WTC11 (cell line): ENCODE data around the gene BLNK. TPM values are rescaled to one million over a fixed set of nuclear protein-coding genes. Genes with fewer than 3 reads are reported as not detected.

Experiments used
- ATAC-seq: fragments of 200-7000 bp; cut with Tn5 transposase; 2 replicates; pipeline ENCODE4 v1.10.0; 2021; ENCODE audit warnings: mild to moderate bottlenecking, moderate library complexity
- CTCF ChIA-PET: fragments of 300-600 bp; sonication (Branson Sonifier 250); formaldehyde crosslinking; loops from one replicate; lab custom pipeline; 2021; ENCODE audit warnings: antibody characterized with exemption; lab: Charles Lee
- POLR2A ChIA-PET: fragments of 350-600 bp; sonication (Branson Sonifier 250); formaldehyde crosslinking; loops from one replicate; lab custom pipeline; 2021; ENCODE audit warnings: antibody characterized with exemption; lab: Charles Lee
- DNase-seq: peaks from one replicate; pipeline ENCODE4 v3.0.0; 2021; ENCODE audit warnings: low spot score
- H3K27ac Mint-ChIP-seq: 2 replicates; pipeline ENCODE4 v1.8.0; 2021; ENCODE audit warnings: mixed read lengths
- H3K27me3 Mint-ChIP-seq: 2 replicates; pipeline ENCODE4 v1.8.0; 2021; ENCODE audit warnings: low read depth, mild to moderate bottlenecking, moderate library complexity, mixed read lengths
- H3K36me3 Mint-ChIP-seq: 2 replicates; pipeline ENCODE4 v1.8.0; 2021; ENCODE audit warnings: mixed read lengths
- H3K4me1 Mint-ChIP-seq: 2 replicates; pipeline ENCODE4 v1.8.0; 2022; ENCODE audit warnings: mixed read lengths
- H3K4me3 Mint-ChIP-seq: 2 replicates; pipeline ENCODE4 v1.8.0; 2021; ENCODE audit warnings: mild to moderate bottlenecking, moderate library complexity, mixed read lengths
- H3K9me3 Mint-ChIP-seq: 2 replicates; pipeline ENCODE4 v1.8.0; 2021; ENCODE audit warnings: mixed read lengths
- CREB1 ChIP-seq: sonication (generic); formaldehyde crosslinking; IDR thresholded peaks from 2 replicates; pipeline ENCODE4 v1.8.0; 2023; ENCODE audit warnings: mild to moderate bottlenecking, missing genetic modification reagents
- ETV6 ChIP-seq: sonication (generic); formaldehyde crosslinking; IDR thresholded peaks from 2 replicates; pipeline ENCODE4 v1.8.1; 2022; ENCODE audit warnings: mild to moderate bottlenecking, missing genetic modification reagents
- FOXK1 ChIP-seq: sonication (generic); formaldehyde crosslinking; IDR thresholded peaks from 2 replicates; pipeline ENCODE4 v1.8.0; 2022; ENCODE audit warnings: mild to moderate bottlenecking, moderate library complexity, missing genetic modification reagents
- MXD4 ChIP-seq: fragments of 250-450 bp; sonication (Bioruptor Pico); IDR thresholded peaks from 2 replicates; pipeline ENCODE4 v1.8.0; 2021; ENCODE audit warnings: mild to moderate bottlenecking, moderate library complexity, borderline replicate concordance
- TEAD4 ChIP-seq: sonication (generic); formaldehyde crosslinking; IDR thresholded peaks from 2 replicates; pipeline ENCODE4 v1.8.0; 2022; ENCODE audit warnings: mild to moderate bottlenecking, missing genetic modification reagents
- TP53 ChIP-seq: sonication (generic); formaldehyde crosslinking; IDR thresholded peaks from 2 replicates; pipeline ENCODE4 v1.8.1; 2023; ENCODE audit warnings: mild to moderate bottlenecking, missing genetic modification reagents
- ZNF219 ChIP-seq: sonication (generic); formaldehyde crosslinking; IDR thresholded peaks from 2 replicates; pipeline ENCODE4 v1.8.0; 2023; ENCODE audit warnings: missing genetic modification reagents, mild to moderate bottlenecking, borderline replicate concordance
- ZNF396 ChIP-seq: fragments of 250-450 bp; sonication (Bioruptor Pico); IDR thresholded peaks from 2 replicates; pipeline ENCODE4 v1.8.0; 2021; ENCODE audit warnings: mild to moderate bottlenecking, moderate library complexity, borderline replicate concordance
- total RNA-seq: library from RNA; stranded (reverse); gene quantifications from 3 replicates; pipeline ENCODE4 v1.2.3, GENCODE V29; 2021
- TF ChIP-seq, protein P1 (sequence below): sonication (generic); formaldehyde crosslinking; IDR thresholded peaks from 2 replicates; pipeline ENCODE4 v1.8.0; 2023; ENCODE audit warnings: missing genetic modification reagents, mild to moderate bottlenecking, borderline replicate concordance
- TF ChIP-seq, protein P2 (sequence below): sonication (generic); formaldehyde crosslinking; IDR thresholded peaks from 2 replicates; pipeline ENCODE4 v1.8.0; 2022; ENCODE audit warnings: mild to moderate bottlenecking, missing genetic modification reagents
- TF ChIP-seq, protein P3 (sequence below): sonication (generic); formaldehyde crosslinking; IDR thresholded peaks from 2 replicates; pipeline ENCODE4 v1.8.0; 2022; ENCODE audit warnings: mild to moderate bottlenecking, missing genetic modification reagents
- TF ChIP-seq, protein P4 (sequence below): fragments of 250-450 bp; sonication (Bioruptor Pico); IDR thresholded peaks from 2 replicates; pipeline ENCODE4 v1.9.0; 2021; ENCODE audit warnings: mild to moderate bottlenecking, borderline replicate concordance
- TF ChIP-seq, protein P5 (sequence below): sonication (generic); formaldehyde crosslinking; IDR thresholded peaks from 2 replicates; pipeline ENCODE4 v1.8.0; 2022; ENCODE audit warnings: mild to moderate bottlenecking, missing genetic modification reagents
- TF ChIP-seq, protein P6 (sequence below): fragments of 250-450 bp; sonication (Bioruptor Pico); IDR thresholded peaks from 2 replicates; pipeline ENCODE4 v1.9.0; 2021; ENCODE audit warnings: mild to moderate bottlenecking
- TF ChIP-seq, protein P7 (sequence below): sonication (generic); formaldehyde crosslinking; conservative IDR thresholded peaks from 2 replicates; pipeline ENCODE4 v1.8.1; 2023; ENCODE audit warnings: mild to moderate bottlenecking, low read depth, missing genetic modification reagents, moderate library complexity
- TF ChIP-seq, protein P8 (sequence below): sonication (generic); formaldehyde crosslinking; IDR thresholded peaks from 2 replicates; pipeline ENCODE4 v1.8.1; 2022; ENCODE audit warnings: missing genetic modification reagents, borderline replicate concordance

BLNK gene
- total RNA-seq, 1 experiment from 2014 or later = not detected

DNA sequence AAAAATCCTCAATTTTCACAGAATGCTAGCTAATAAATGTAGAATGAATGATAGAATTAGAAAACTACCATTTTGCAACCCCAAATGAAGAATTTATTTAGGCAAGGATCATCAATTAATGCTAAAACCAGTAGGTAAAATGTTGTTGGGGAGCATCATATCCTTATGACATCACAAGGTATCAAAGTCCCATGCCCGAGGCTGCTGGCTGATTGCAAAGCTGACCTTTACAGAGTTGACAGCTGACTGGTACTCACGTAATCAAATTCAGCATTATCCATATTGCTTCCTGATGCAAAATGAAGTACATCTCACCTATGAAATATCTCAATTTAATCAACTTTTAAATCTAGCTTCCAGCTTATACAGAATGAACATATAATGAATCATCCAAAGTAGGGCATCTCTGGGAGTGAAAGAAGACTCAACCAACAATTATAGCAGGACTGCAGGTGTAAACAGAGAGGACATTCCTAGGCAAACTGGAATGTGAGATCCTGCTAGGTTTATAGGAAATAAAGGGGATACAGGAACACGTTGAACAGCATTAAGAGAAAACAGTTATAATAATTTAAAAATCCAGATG, 10.2 kb upstream of the BLNK start (continued):
- TF ChIP-seq, protein P1, sequence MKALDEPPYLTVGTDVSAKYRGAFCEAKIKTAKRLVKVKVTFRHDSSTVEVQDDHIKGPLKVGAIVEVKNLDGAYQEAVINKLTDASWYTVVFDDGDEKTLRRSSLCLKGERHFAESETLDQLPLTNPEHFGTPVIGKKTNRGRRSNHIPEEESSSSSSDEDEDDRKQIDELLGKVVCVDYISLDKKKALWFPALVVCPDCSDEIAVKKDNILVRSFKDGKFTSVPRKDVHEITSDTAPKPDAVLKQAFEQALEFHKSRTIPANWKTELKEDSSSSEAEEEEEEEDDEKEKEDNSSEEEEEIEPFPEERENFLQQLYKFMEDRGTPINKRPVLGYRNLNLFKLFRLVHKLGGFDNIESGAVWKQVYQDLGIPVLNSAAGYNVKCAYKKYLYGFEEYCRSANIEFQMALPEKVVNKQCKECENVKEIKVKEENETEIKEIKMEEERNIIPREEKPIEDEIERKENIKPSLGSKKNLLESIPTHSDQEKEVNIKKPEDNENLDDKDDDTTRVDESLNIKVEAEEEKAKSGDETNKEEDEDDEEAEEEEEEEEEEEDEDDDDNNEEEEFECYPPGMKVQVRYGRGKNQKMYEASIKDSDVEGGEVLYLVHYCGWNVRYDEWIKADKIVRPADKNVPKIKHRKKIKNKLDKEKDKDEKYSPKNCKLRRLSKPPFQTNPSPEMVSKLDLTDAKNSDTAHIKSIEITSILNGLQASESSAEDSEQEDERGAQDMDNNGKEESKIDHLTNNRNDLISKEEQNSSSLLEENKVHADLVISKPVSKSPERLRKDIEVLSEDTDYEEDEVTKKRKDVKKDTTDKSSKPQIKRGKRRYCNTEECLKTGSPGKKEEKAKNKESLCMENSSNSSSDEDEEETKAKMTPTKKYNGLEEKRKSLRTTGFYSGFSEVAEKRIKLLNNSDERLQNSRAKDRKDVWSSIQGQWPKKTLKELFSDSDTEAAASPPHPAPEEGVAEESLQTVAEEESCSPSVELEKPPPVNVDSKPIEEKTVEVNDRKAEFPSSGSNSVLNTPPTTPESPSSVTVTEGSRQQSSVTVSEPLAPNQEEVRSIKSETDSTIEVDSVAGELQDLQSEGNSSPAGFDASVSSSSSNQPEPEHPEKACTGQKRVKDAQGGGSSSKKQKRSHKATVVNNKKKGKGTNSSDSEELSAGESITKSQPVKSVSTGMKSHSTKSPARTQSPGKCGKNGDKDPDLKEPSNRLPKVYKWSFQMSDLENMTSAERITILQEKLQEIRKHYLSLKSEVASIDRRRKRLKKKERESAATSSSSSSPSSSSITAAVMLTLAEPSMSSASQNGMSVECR (CRISPR knock-in tag) = no peak
- no peak for TF ChIP-seq FOXK1 (CRISPR knock-in tag)
- TF ChIP-seq, protein P2, sequence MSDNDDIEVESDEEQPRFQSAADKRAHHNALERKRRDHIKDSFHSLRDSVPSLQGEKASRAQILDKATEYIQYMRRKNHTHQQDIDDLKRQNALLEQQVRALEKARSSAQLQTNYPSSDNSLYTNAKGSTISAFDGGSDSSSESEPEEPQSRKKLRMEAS (CRISPR knock-in tag) = no peak
- no peak for TF ChIP-seq ZNF219 (CRISPR knock-in tag)
- TF ChIP-seq TEAD4 (CRISPR knock-in tag) = no peak
- TF ChIP-seq, protein P3, sequence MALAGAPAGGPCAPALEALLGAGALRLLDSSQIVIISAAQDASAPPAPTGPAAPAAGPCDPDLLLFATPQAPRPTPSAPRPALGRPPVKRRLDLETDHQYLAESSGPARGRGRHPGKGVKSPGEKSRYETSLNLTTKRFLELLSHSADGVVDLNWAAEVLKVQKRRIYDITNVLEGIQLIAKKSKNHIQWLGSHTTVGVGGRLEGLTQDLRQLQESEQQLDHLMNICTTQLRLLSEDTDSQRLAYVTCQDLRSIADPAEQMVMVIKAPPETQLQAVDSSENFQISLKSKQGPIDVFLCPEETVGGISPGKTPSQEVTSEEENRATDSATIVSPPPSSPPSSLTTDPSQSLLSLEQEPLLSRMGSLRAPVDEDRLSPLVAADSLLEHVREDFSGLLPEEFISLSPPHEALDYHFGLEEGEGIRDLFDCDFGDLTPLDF = no peak
- TF ChIP-seq TP53 = no peak

DNA sequence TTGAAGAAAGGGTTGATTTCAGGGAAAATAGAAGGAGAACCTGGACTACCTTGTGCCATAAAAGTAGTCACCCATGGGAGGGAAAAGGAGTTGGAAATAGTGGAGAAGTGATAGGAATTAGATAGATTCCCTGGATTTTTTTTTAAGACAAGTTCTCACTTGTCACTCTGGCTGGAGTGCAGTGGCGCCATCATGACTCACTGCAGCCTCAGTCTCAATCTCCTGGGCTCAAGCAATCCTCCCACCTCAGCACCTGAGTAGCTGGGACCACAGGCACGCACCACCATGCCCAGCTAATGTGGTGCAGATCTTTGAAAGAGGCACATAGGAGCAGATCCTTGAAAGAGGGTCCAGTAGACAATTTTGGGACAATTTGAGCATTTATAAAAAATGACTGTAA, 9.5 kb upstream of the BLNK start:
- H3K4me3 Mint-ChIP-seq = no peak overlapping the region
- POLR2A ChIA-PET = no interaction called here
- CTCF ChIA-PET = interaction anchor here (0.6 to 1.2 kb wide), 4 partner anchors 11 to 54 kb away, joined by 3 to 5 read pairs (median 3); no protein-coding TSS in a partner anchor
- peaks cover 8% of the 10 kb centered on the region for H3K4me1 Mint-ChIP-seq
- no peak overlapping the region for H3K27ac Mint-ChIP-seq
- no peaks in the 10 kb centered on the region for H3K9me3 Mint-ChIP-seq
- no peaks in the 10 kb centered on the region for H3K36me3 Mint-ChIP-seq
- DNase-seq (no peak), ATAC-seq (0 out of 2 replicates have a peak, but pooled peaks have one; percentile 29)
- no peaks in the 10 kb centered on the region; the same call in 1 of the 2 replicates for H3K27me3 Mint-ChIP-seq
- TF ChIP-seq CREB1 (CRISPR knock-in tag) (no peak), ZNF396 (CRISPR knock-in tag) (no peak), ETV6 (CRISPR knock-in tag) (no peak), TEAD4 (CRISPR knock-in tag) (no peak), MXD4 (CRISPR knock-in tag) (no peak)
- TF ChIP-seq, protein P4, sequence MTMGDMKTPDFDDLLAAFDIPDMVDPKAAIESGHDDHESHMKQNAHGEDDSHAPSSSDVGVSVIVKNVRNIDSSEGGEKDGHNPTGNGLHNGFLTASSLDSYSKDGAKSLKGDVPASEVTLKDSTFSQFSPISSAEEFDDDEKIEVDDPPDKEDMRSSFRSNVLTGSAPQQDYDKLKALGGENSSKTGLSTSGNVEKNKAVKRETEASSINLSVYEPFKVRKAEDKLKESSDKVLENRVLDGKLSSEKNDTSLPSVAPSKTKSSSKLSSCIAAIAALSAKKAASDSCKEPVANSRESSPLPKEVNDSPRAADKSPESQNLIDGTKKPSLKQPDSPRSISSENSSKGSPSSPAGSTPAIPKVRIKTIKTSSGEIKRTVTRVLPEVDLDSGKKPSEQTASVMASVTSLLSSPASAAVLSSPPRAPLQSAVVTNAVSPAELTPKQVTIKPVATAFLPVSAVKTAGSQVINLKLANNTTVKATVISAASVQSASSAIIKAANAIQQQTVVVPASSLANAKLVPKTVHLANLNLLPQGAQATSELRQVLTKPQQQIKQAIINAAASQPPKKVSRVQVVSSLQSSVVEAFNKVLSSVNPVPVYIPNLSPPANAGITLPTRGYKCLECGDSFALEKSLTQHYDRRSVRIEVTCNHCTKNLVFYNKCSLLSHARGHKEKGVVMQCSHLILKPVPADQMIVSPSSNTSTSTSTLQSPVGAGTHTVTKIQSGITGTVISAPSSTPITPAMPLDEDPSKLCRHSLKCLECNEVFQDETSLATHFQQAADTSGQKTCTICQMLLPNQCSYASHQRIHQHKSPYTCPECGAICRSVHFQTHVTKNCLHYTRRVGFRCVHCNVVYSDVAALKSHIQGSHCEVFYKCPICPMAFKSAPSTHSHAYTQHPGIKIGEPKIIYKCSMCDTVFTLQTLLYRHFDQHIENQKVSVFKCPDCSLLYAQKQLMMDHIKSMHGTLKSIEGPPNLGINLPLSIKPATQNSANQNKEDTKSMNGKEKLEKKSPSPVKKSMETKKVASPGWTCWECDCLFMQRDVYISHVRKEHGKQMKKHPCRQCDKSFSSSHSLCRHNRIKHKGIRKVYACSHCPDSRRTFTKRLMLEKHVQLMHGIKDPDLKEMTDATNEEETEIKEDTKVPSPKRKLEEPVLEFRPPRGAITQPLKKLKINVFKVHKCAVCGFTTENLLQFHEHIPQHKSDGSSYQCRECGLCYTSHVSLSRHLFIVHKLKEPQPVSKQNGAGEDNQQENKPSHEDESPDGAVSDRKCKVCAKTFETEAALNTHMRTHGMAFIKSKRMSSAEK (CRISPR knock-in tag) = no peak
- TF ChIP-seq, protein P2 (CRISPR knock-in tag) = no peak
- TF ChIP-seq, protein P5, sequence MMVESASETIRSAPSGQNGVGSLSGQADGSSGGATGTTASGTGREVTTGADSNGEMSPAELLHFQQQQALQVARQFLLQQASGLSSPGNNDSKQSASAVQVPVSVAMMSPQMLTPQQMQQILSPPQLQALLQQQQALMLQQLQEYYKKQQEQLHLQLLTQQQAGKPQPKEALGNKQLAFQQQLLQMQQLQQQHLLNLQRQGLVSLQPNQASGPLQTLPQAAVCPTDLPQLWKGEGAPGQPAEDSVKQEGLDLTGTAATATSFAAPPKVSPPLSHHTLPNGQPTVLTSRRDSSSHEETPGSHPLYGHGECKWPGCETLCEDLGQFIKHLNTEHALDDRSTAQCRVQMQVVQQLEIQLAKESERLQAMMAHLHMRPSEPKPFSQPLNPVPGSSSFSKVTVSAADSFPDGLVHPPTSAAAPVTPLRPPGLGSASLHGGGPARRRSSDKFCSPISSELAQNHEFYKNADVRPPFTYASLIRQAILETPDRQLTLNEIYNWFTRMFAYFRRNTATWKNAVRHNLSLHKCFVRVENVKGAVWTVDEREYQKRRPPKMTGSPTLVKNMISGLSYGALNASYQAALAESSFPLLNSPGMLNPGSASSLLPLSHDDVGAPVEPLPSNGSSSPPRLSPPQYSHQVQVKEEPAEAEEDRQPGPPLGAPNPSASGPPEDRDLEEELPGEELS = no peak
- TF ChIP-seq, protein P6, sequence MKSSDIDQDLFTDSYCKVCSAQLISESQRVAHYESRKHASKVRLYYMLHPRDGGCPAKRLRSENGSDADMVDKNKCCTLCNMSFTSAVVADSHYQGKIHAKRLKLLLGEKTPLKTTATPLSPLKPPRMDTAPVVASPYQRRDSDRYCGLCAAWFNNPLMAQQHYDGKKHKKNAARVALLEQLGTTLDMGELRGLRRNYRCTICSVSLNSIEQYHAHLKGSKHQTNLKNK = no peak
- TF ChIP-seq, protein P7, sequence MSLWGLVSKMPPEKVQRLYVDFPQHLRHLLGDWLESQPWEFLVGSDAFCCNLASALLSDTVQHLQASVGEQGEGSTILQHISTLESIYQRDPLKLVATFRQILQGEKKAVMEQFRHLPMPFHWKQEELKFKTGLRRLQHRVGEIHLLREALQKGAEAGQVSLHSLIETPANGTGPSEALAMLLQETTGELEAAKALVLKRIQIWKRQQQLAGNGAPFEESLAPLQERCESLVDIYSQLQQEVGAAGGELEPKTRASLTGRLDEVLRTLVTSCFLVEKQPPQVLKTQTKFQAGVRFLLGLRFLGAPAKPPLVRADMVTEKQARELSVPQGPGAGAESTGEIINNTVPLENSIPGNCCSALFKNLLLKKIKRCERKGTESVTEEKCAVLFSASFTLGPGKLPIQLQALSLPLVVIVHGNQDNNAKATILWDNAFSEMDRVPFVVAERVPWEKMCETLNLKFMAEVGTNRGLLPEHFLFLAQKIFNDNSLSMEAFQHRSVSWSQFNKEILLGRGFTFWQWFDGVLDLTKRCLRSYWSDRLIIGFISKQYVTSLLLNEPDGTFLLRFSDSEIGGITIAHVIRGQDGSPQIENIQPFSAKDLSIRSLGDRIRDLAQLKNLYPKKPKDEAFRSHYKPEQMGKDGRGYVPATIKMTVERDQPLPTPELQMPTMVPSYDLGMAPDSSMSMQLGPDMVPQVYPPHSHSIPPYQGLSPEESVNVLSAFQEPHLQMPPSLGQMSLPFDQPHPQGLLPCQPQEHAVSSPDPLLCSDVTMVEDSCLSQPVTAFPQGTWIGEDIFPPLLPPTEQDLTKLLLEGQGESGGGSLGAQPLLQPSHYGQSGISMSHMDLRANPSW (CRISPR knock-in tag) = no peak
- TF ChIP-seq, protein P8, sequence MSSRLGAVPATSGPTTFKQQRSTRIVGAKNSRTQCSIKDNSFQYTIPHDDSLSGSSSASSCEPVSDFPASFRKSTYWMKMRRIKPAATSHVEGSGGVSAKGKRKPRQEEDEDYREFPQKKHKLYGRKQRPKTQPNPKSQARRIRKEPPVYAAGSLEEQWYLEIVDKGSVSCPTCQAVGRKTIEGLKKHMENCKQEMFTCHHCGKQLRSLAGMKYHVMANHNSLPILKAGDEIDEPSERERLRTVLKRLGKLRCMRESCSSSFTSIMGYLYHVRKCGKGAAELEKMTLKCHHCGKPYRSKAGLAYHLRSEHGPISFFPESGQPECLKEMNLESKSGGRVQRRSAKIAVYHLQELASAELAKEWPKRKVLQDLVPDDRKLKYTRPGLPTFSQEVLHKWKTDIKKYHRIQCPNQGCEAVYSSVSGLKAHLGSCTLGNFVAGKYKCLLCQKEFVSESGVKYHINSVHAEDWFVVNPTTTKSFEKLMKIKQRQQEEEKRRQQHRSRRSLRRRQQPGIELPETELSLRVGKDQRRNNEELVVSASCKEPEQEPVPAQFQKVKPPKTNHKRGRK (CRISPR knock-in tag) = no peak
